HG02943 (cell line): Measurements from ENCODE around the gene SNX10.

Source experiments
- ATAC-seq: cut with Tn5 transposase; IDR thresholded peaks from one replicate; pipeline ENCODE4 v1.9.1; 2021; ENCODE audit warnings: mild to moderate bottlenecking, low read depth, moderate library complexity; ENCODE audit not compliant: unreplicated experiment

Gene SNX10

DNA sequence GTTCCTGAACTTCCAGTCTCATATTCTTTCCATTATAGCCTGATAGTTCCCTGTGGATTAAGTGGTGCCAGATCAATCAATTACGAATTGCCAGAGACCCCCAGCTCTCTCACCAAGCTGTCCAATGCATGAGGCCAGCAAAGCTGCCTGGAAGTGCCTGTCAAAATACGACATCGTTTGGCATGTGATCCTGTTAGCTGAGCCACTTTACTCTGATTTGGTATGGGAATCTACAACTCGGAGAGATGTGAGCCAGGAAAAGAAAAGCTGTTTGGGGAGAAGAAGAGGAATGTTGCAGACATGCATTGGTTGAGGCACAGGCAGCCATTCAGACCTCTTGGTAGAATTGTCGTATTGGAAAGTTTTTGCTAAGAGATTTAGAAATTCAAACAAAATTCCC lies 3.9 kb downstream of the SNX10 start:
- no peak for ATAC-seq

DNA sequence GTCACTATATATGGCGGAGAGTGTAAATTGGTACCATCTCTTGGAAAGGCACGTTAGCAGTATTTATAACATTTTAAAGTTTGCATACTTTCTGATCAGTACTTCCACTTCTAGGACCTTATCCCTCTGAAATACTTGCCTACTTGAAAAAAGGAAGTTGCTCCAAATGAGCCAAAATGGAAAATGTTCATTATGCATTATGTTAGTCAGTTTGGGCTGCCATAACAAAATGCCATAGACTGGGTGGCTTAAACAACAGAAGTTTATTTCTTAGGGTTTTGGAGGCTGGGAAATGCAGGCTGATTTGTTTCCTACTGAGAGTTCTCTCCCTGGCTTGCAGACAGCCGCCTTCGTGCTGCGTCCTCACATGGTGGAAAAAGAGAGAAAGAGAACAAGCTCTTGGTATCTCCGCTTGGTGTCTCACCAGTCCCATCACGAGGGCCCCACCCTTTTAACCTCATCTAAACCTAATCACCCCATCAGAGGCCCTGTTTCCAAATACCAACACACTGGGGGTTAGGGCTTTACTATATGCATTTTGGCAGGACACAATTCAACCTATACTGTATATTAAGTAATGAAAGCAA lies 6.9 kb downstream of the SNX10 start:
- ATAC-seq: no peak

DNA sequence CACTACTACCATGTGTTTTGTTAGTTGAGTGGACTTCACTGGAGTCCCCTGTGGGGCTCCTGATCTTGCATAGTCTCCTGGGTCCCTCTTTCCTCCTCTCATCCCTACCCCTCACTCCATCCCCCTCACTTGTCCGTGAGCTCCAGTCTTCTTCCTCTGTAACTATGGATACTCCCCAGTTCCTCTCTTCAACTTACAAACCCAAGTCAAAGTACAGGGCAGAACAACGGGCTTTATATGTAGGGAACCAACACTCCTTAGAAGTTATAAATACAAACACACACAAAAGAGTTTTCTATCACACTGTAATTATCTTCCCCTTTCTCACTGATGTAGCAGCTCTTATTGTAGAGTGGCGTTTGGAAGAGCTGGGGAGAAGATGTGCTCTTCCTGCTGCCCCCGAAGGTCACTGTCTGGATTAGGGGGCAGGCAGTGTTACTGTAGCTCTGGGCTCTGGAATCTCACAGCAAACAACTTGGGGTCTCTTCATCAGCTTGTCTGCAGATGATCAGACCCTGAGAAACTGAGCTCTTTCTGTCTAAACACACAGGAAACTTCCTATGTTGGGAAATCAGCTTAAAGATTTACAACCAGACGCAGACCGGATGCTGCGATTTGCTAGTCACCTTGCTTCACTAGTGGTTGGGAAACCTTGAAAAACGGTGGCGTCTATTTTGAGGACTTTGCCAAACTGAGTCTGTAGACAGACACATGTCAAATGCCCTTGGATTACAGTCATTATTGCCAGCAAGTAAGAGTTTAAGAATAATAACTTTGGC lies 13.6 kb downstream of the SNX10 start:
- ATAC-seq: no peak

DNA sequence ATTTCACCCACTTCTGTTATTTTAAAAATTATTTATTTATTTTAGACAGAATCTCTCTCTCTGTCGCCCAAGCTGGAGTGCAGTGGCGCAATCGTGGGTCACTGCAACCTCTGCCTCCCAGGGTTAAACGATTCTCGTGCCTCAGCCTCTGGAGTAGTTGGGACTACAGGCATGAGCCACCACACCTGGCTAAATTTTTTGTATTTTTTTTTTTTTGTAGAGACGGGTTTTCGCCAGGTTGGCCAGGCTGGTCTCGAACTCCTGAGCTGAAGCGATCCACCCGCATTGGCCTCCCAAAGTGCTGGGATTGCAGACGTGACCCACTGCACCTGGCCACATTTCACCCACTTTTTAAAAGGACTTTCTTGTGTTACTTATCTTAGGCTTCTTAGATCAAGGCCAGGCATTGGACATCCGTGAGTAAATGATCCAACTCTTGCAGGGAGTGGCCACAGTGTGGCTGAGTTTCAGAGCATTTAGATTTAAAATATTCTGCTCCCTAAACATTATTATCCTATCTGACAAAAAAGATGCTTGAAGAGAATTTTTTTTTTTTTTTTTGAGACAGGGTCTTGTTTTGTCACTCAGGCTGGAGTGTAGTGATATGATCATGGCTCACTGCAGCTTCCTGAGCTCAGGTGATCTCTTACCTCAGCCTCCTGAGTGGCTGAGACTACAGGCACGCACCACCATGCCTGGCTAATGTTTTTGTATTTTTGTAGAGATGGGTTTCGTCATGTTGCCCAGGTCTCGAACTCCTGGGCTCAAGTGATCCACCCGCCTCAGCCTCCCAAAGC lies 14.4 kb downstream of the SNX10 start:
- ATAC-seq: no peak

DNA sequence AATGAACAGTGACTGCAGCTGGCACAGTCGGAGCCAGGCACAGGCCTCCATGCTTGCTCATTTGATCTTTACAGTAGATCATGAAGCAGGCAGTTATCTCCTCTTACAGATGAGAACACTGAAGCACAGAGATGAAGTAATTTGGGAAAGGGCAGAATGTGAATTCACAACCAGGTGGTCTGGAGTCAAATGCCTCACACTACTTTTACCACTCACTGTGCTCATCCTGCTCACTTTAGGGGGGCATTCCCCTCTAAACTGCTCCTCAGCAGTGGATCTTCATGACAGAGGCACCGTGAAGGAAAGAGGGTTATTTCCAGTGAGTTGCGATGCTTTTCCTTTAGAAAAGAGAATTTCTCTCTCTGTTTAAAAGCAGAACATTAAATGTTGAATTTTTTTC lies 15.1 kb downstream of the SNX10 start:
- no peak for ATAC-seq

DNA sequence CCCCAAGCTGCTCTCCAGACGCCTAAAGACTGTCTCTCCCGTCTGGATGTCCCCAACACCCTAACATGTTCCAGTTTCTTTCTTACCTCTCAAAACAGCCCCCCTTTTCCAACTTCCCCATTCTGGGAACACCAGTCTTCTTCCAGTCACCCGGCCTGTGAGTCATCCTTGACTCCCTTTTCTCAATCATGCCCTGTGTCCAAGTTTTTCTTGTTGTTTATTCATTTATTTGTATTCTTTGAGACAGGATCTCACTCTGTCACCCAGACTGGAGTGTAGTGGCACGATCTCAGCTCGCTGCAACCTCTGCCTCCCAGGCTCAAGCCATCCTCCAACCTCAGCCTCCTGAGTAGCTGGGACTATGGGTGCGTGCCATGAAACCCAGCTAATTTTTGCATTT lies 15.6 kb downstream of the SNX10 start:
- no peak for ATAC-seq

DNA sequence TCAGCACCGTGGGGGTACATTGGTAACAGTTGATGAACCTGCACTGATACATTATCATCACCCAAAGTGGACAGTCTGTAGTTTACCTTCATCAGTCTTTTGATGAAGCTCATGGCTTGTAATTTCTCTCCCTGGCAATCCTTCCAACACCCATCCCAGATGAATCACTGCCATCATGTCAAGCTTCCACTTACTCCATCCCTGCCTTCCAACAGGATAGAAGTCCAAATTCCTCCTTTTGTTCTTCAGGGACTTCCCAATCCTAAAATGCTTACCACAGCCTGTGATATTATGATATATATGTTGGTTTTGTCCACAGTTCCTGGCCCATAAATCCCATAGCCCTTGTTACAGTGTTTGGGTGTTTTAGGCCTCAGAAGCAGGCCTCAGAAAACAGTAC lies 16.1 kb downstream of the SNX10 start:
- no peak for ATAC-seq

DNA sequence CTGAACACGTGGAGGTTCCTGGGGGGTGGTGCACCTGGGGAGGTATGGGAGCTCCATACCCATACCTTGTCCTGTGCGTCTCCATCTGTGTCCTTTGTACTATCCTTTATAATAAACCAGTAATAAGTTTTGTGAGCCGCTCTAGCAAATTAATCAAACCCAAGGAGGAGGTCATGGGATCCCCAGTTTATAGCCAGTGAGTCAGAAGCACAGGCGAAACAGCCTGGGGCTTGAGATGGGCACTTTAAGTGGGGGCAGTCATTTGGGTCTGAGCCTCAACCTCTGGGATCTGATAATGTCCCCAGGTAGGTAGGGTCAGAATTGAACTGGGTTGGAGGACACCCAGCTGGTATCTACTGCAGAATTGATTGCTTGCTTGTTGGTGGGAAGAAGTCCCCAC lies 16.9 kb downstream of the SNX10 start:
- ATAC-seq: no peak

DNA sequence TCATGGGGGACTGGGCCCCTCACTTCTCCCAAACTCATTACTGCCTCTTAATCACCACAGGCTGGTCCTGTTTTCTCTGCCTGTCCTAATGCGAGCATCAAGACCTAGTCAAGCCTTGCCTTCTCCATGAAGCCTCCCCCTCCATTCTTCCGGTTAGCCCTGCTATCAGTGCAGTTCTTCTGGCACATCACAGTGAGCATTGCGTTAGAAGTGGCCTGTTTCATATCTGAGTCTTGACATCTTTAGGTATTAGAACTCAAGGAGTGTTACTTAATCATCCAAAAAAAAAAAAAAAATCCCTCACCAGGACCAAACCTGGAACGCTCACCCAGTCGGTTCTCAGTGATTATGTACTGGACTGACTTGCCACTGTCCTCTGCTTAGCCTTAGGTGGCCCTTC lies 17.4 kb downstream of the SNX10 start:
- no peak for ATAC-seq

DNA sequence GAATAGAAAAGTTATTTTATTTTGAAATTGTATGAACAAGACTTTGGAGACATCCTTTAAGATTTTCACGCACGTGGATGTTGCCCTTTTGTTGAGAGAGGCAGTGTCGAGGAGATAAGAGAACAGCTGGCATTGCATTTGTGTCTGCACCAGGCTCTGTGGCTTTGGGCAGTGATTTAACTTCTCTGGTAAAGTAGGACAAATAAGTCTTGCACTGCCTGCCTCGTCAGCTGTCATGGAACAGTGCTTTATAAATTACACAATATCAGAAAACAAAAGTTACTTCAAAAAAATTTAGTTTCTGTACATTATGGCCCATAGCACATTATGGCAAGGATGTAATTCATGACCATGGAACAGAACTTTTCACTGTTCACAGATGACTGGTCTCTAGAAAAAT lies 20.1 kb downstream of the SNX10 start:
- ATAC-seq: no peak

DNA sequence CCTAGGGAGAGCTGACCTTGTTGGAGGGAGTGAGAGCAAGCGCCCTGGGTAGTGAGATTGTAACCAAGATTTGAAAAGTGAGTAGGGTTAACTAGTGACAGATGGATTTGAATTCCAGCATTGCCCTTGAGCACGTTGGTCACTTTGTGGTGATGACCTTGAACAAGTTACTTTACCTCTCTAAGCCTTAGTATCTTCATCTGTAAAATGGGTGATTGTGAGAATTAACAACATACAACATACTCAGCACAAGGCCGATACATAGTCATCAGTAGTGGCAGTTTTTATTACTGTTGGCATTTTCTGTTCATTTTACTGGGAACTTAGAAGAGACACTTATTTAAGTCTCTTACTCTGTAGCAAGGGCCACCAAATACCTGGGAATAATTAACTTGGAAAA lies 25.5 kb downstream of the SNX10 start:
- no peak for ATAC-seq

DNA sequence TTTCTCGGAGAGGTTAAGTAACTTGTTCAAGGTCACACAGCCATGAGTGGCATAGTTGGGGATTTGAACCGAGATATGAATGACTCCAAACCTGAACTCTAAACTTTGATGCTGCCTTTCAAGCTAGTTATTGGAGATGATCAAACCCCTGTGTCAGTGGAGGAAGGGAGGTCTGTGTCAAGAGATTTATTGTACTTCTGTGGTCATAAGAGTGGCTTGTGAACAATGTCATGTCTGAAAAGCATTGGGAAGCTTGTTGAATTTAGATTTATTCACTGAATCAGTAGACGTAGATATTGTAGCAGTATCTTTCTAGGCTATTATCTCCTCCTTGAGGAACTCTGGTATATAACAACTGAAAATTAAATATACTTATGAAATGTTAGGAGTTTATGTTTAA lies 27.3 kb downstream of the SNX10 start:
- ATAC-seq: no peak

DNA sequence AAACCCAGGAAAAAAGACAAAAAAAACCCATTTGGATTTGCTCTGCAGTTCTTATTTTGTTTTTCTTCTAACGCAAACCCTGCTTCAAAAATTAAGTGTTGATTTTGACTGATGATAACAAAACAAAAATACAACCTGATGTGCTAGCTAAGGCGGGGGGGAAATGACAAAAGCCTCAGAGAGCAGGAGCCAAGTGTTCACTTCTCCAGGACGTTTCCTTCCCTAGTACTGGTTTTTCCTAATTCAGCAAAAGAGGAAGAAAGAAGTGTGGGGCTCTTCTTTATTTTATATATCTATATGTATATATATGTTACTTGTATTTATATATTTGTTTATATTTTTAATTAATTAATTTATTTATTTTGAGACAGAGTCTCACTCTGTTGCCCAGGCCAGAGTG lies 28.0 kb downstream of the SNX10 start:
- ATAC-seq: no peak

DNA sequence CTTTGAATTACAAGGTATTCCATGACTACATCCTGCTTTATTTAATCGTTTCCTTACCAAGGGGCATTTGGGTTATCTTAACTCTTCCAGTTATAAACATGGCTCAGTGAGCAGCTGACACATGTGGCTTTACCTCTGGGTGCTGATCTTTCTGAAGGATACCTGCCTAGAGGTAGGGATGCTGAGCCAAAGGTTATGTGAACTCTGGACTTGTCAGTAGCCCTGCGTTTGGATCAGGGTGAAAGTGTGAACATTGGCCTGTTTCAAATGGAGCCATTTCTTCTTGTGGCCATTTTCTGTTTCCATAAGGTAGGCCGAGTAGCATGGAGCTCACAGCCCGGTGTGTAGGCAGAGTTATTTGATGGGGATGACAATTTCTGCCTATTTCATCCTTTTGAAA lies 29.2 kb downstream of the SNX10 start:
- no peak for ATAC-seq

DNA sequence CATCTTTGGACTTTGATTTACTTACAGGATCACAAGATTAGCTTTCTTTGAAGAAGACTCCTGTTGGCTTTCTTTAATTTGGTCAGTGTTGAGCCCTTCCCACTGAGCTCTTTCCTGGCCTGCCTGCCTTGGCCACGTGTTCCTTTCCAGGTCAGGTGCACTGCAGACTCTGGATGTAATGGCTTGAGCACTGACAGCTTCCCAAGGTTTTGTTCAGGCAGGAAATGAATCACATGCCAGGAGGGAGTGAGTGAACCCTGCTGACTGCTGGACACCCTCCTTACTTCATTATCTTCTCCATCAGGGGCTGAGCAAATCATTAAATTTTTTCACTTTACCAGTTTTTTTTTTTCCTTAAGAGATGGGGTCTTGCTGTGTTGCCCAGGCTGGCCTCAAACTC lies 29.8 kb downstream of the SNX10 start:
- ATAC-seq: no peak

DNA sequence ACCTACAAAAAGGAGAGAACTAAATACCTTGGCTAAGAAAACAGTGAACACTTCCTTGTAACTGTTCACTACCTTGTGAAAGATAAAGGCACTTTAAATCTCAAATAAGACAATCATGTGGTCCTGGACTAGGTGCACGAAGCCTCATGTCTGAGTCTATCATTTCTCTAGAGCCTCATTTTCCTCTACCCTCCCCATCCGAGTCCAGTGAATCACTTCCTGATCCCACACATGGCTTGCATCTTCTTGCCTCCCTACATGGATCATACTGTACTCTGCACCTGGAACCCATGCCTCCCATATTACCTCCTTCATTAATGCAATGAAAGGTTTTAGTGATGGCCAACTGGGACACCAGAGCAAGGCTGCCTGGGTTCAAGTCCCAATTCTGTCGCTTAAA lies 34.5 kb downstream of the SNX10 start:
- no peak for ATAC-seq

DNA sequence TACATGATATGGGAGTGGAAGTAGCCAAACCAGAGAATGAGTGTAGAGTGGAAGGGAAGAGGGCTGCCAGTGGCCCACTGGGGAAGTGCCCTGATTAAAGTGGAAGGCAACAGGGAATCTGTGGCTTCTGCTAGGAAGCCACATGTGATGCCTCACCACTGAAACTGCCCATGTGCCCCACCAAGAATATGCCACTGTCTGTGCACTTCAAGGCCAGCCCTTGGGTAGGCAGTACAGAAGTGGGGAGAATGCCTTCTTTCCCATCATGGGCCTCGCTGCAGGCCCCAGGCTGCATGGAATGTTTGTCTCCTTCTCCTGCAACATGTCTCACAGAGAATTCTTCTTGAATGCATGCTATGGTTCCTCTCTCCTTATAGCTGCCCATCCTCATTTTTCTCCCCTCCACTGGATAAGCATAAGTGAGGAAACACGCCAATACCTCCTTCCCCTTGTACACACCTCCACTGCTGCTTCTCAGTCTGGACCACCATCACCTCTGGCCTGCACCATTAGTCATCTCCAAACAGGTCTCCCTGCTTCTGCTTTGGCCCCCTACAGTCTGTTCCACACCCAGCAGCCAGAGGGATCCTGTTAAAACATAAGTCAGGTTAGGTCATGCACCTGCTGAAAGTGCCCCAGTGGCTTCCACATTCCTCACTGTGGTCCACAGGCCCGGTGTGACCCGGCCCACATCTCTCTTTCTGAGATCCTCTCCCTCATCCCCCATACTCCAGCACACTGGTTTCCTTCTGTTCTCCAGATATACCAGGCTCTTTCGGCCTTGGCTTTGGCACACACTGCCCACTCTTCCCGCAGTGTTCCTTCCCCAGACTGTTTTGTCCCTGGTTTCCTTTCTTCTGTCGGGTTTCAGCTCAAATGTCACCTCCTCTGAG lies 37.1 kb downstream of the SNX10 start:
- no peak for ATAC-seq

DNA sequence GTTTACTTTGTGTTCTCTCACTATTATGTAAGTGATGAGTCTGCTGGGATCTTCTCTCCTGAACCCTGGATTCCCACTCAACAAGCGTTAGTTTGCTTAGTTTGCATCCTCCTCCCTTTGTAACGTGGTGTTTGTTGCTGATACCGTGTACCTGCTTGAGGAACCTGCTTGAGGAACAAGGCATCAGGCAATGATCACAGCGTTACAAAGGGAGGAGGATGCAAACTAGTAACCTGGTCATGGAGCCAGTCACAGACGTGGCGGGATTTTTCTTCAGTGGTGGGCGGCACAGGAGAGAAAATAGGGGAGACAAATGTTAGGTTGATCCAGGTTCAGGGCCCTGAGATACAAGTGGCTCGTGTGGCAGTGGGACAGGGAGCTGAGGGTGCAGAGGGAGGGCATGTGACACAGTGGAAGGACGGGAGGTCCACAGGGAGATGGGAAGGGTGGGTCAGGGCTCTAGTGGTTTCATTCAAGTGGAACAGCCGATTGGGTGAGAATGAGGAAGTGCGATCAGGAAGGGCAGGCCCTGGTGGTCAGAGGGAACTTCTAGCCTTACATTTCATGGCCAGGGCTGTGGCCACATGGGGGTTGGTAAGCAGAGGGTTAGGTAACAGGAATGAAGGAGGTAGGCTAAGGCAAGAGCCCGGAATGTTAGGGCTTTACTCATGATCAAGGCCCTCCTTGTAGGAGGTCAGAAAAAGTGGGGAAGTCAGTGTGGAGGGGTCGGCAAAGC lies 38.0 kb downstream of the SNX10 start:
- peak; percentile 56 for ATAC-seq

DNA sequence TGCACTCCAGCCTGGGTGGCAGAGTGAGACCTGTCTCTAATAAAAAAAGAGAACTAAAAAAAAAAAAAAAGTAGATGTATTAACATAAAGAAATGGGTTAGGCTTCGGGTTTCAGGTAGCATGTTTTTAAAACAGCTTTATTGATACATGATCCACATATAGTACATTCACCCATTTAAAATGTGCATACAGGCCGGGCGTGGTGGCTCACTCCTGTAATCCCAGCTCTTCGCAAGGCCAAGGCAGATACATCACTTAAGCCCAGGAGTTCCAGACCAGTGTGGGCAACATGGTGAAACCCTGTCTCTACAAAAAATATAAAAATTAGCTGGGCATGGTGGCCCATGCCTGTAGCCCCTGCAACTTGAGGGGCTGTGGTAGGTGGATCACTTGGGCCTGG lies 39.5 kb downstream of the SNX10 start:
- no peak for ATAC-seq

DNA sequence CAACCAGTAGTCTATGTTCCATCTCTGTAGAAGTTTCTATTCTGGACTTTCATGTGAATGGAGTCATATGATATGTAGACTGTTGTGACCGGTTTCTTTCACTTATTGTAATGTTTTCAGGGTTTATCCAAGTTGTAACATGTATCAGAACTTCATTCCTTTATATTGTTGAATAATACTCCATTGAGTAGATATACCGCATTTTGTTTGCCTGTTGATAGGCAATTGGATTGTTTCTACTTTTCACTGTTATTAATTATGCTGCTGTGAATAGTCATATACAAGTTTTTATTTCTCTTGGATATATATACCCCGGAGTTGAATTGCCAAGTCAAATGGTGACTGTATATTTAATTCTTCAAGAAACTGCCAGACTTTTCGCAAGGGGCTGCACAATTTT lies 40.1 kb downstream of the SNX10 start:
- no peak for ATAC-seq
